ENCODE results near the gene FKBP8.
"Not testable (repeated sequence)": the region's sequence is repeated elsewhere in the genome, so short reads cannot be mapped to it uniquely, and the experiment has no call there.

The FKBP8 gene

DNA sequence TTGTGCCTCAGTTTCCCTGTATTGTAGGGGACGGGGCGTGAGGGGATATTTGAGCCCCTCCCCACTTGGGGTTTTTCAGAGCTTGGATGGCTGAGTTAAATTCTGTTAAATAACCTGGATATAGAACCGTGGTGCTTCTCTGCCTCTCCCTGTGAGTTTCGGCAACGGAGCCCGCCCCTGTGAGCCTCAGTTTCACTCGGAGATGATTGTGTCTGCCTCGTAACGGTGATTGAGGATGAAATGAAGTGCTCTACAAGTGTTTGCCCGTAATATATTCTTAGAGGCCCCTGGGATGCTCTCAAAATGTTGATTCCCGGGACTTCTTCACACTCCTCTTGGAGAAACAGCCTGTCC is 14.8 kb upstream of the FKBP8 start:
- no peak for FAIRE-seq

DNA sequence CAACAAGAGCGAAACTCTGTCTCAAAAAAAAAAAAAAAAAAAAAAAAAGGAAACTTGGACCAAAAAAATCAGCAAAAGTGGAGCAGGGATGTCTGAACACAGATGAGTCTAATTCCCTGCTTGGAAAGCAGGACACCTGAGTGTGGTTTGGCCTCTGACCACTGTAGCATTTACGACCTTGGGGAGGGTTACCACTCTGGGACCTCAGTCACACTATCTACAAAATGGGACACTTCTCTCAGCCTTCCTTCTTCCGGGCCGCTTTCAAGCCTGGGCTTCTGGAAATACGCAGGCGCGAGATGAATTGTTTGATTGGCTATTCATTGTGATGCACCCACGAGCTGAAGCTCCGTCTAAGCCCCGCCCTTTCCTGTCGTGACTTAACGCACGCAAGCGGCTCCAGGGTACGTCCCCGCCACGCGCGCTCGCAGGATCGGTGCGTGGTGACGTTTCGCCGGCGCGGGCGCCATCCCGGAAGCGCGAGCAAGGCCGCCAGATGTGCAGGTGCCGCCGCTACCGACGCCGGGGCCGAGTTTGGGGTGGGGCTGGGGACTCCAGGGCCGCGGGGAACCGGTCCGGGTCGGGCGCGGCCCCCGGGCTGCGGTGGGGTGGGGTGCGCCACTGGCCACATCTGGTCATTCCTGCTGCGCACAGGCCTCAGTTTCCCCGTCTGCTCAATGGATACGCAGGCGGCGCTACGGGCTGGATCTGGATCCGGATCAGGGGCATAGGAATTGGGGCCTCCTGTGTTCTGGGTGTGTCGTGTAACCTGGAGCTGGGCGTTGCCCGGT is 14.2 kb upstream of the FKBP8 start, which contains the start of gene KXD1:
KXD1 (plus strand) TSS at position 460 of the 791 bp plus-strand sequence. CDS start 4,187 bp downstream, outside the sequence.
- FAIRE-seq = peak; percentile 97

DNA sequence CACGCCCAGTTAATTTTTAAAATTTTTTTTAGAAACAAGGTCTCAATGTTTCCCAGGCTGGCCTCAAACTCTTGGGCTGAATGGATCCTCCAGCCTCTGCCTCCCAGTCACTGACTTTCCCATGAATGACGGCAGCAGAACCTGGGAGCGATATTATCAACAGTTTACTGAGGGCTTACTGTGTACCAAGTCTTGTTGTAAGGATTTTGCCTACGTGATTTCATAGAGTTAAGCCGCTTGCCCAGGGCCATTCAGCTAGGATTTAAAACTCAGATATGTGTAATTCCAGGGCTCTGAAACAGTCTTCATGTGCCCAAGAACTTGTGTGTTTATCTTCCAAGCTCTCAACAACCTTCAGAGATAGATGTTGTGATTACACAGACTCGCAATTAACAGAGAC is 8.3 kb upstream of the FKBP8 start:
- no peak for FAIRE-seq

DNA sequence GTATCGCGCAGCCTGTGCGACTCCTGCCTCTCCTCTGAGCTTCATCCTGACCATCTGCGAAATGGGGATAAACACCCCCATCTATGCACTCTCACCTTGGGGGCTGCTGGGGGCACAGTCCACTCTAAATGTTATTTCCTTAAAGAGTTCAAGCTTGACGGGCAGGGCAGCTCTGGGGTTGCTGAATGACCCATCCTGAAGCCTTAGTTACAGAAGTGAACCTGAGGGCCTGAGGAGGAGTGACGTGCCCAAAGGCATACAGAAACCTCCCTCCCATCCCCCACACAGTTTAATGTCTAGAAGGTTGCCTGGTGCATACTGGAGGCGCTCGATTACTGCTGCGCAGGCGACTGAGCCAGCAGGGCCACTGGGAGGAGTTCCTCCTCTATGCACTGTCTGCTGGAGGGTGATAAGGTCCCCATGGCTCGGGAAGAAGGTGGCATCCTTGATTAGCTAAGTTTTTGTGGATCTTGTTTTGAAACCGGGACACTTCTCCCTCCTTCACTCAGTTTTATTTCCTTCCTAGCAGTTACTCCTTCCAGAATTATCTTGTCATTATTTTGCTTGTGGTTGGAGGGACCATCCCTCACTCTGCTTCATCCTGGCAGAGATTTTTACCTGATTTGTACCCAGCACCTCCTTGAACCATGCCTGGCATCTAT is 572 bp upstream of the FKBP8 start:
- no peak for FAIRE-seq

DNA sequence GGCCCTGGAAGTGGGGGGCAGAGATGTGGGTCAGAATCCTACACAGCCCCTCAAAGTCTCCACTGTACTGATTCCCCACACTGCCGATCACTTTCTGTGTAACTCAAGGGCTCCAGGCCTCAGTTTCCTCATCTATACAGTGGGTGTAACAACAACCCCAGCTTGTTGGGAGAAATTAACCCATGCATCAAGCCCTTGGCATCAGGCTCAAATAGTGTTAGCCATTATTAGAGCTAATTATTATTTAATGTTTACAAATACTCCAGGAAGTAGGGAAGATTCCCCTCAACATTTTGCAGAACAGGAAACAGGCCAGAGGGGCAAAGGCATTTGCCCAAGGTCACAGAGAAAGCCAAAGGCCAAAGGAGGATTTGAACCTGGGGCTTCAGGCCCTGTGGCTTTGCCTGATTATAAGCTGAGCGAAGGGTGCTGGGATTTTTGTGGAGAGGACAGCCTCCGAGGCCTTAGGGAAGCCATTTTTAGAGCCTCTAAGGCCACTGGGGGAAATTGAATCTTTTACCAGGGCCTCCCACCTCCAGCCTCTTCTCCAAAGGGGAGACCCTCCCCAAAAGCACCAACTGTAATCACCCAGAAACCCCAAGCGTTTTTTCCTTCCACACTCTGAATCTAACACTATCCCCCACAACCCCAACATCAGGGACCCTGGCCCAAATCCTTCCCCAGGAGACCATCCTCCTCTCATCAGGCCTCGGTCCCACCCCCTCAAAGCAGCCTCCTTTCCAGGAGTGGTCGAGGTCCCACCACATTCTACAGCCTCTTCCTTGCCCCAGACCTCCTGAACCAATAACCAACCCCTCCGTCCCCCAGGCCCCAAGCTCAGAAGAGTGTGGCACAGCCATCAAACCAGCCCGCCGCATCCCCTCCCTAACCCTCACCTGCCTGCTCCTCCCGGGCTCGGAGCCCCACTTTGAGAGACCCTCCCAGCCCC is 1.1 kb downstream of the FKBP8 start:
- FAIRE-seq = no peak

DNA sequence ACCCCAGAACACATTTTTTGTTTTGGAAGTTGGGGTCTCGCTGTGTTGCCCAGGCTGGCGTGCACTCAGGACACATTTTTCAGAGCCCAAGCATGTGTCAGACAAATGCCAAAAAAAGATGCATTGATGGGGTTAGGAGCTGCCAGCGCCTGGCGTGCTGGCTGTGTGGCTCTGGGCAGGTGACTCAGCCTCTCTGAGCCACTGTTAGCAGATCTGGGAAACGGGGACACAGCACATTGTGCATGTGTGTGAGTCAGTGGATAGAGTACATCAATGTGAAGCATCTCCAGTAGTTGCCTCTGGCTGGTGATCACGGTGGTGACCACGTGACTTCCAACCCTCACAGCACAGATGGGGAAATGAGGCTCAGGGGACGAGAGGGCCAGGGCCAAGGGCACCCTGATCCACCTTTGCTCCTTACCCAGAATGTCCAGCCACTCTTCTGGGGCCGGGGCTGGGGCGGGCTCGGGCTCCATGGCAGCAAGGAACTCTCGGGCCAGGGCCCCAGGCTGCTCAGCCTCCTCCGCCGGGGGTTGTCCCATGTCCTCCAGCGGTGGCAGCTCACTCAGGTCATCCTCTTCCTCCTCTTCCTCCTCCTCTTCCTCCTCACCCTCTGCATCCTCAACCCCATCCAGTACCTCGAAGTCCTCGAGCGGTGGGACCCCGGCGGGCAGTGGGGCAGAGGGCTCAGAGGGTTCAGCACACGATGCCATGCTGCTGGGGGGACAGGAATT is 1.9 kb downstream of the FKBP8 start:
- FAIRE-seq = no peak

DNA sequence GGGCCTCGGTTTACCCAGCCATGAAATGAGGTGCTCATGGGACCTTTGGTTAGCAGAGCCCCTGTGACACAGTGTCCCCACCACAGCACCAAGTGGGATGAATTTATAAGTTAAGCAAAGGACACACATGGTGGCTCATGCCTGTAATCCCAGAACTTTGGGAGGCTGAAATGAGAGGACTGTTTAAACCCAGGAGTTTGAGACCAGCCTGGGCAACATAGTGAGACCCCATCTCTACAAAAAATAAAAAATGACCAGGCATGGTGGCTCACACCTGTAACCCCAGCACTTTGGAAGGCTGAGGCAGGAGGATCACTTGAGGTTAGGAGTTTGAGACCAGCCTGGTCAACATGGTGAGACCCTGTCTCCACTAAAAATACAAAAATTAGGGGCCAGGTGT is 3.2 kb downstream of the FKBP8 start:
- not testable (repeated sequence) for FAIRE-seq

DNA sequence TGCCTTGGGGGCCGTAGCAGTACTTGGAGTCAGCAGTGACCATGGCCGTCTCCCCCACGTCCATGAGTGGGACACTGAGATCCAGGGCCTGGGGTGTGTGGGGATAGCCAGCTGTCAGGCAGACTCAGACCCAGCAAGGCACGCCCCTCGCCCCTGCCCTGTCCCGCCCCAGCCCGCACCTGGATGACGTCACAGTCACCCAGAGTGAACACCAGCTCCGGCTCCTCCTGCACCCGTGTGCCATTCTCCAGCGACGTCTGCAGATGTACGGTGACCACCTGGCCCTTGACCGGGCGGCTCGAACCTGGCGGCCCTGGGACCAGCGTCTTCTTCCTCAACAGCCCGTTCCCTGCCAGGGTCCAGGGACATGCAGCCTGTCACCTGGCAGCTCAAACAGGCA is 4.0 kb downstream of the FKBP8 start:
- no peak for FAIRE-seq

DNA sequence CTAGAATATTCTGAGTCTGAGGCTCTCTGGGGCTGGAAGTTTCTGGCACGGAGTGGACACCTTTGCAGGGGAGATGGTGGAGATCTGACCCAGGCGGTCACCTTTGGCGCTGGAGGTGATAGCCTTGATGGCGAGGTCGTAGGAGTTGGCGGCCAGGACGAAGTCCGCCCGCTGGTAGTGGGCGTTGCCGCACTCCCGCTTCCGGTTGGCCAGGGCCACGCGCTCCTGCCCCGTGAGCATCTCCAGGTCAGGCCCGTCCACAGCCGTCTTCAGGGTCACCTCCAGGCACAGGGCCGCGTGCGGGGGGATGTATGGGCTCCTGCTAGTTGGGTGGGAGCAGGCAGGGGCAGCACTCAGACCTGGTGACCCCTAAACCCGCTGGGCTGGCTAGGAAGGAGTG is 5.3 kb downstream of the FKBP8 start:
- FAIRE-seq = no peak

DNA sequence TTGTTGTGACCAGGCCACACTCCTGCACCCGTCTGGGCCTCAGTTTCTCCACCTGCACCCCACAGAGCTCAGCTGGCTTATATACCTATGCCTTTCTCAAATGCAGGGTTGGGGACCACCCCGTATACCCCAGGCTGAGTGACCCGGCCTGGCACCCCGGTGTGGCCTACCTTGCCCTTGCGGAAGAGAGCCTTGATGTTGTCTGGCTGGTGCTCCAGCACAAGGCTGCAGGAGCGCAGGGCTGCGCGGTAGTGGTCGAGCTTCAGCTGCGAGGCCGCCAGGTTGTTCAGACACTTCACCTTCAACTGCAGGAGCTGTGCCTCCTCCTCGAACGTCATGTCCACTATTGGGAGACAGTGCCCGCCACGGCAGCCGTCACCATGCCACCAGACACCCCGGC is 5.9 kb downstream of the FKBP8 start:
- no peak for FAIRE-seq

DNA sequence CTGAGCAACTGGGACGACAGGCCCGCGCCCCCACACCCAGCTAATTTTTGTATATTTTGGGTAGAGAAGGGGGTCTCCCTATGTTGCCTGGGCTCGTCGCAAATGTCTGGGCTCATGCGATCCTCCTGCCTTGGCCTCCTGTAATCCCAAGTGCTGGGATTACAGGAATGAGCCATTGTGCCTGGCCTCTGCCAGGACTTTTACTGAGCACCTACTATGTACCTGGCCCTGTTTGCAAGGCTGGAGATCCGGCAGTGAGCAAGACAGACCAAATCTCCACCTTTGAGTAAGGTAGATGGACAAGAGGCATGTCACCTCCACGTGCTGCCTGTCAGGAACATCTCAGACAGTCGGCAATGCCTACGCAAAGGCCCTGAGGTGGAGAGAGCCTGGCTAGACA is 6.9 kb downstream of the FKBP8 start:
- FAIRE-seq = no peak

DNA sequence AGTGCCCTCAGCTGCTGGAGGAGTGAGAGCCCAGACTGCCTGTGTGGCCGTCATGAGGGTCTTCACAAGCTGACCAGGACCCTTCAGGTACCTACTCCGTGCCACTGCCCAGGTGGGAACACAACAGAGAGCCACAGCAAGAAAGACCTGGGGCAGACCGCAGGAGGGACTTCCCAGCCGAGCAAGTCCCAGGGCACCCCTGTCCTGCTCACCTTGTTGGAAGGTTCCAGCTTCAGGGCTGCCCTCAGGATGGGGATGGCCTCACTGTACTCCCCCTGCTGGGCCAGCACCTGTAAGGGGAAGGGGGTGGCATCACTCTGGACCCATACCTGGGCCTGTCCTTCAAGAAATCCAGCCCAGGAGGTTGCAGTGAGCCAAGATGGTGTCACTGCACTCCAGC is 10.3 kb downstream of the FKBP8 start:
- FAIRE-seq = no peak

DNA sequence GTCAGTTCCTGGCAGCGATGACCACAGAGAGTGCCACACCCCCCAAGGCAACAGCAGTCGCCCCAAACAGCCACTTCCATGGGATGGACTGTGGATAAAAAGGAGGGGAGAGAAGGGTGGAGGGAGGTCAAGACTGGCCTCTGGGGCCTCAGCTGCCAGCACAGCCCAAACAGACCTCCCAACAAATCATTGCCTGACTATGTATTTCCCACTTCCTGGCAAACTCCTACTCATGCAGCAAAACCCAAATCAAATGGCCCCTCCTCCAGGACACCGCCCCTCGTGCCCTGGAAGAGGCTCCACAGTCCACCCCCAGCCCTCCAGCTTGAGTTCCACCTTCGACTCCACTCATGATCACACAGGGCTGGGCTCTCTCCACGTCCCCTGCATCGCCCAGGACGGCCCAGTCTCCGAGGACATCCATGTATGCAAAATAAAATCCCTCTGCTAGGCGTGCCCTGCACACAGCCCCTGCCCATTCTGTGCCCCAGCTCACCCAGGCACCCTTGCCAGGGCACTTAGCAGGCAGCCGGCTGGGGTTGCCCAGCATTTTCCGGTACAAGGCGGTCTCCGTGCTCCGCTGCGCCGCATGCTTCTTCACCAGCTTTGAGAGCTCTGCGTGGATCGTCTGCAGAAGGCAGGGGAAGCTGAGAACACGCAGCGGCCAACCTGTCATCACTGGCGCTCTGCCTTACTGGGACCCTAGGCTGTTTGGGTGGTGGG is 11.0 kb downstream of the FKBP8 start:
- no peak for FAIRE-seq

DNA sequence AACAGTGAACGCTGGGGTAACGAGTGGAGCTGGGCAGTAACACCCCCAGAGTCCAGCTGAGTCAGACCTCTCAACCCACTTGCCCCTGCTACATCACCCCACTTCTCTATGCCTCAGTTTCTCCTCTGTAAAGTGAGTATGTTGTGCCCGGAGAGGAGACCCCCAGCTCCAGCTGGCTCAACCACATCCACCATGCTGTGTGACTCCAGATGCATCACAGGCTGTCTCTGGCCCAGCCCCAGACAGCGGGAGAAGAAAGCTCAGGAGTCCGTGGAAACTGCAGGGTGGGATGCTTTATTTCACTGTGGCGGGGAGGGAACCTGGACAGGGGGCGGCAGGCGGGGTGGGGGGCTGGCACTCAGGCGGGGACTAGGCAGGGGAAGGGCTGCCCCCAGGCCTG is 11.9 kb downstream of the FKBP8 start:
- no peak for FAIRE-seq

DNA sequence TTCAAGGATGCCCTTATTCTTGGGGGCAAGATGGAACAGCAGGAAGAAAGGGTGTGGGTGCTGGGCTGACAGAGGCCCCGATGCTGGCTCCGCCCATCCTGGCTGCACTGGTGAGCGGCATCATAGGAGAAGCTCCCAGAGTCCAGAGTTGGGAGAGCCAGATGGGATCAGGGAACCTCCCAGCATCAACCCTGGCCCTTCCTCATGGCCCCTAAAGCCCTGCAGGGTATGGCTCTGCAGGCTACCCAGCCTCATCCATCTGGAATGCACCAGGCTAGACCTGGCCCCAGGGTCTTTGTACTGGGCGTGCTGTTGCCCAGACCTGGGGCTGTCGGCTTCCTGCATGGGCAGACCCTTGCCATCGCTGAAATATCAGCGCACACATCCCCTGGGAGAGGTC is 13.6 kb downstream of the FKBP8 start:
- FAIRE-seq = no peak

DNA sequence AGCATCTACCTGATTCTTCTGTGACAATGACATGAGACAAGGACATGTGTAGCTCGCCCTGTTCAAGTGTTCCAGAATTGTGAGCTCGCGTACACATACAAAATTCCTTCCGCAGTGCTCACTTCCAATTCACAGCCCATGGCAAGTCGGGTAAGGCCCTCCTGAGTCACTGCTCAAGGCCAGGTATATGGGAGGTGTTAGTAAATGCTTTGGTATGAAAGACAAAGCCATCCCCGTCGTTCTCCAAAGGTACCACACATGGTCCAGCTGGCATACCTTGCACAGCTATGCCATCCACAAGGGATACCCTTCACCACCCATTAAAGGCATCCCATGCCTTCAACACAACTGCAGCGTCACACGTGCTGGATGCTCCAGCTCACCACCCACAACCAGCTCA is 17.1 kb downstream of the FKBP8 start:
- FAIRE-seq = no peak

DNA sequence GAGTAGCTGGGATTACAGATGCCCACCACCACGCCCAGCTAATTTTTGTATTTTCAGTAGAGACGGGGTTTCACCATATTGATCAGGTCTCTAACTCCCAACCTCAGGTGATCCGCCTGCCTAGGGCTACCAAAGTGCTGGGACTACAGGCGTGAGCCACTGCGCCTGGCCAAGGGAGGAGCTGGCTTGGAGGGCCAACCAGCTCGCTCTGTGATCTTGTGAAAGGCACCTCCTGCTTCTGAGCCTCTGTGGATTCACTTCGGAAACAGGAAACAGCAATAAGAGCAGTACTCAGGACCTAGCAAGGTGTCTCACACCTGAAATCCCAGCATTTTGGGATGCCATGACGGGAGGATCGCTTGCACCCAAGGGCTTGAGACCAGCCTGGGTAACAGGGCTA is 19.5 kb downstream of the FKBP8 start:
- no peak for FAIRE-seq

DNA sequence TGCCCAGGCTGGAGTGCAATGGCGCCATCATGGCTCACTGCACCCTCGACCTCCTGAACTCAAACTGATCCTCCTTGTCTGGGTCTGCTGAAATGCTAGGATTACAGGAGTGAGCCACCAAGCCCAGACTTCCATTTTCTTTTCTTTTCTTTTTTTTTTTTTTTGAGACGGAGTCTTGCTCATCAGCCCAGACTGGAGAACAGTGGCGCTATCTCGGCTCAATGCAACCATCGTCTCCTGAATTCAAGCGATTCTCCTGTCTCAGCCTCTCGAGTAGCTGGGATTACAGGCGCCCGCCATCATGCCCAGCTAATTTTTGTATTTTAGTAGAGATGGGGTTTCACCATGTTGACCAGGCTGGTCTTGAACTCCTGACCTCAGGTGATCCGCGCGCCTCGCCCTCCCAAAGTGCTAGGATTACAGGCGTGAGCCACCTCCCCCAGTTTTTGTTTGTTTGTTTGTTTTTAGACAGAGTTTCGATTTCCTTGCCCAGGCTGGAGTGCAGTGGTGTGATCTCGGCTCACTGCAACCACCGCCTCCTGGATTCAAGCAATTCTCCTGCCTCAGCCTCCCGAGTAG is 20.4 kb downstream of the FKBP8 start:
- FAIRE-seq = not testable (repeated sequence)

DNA sequence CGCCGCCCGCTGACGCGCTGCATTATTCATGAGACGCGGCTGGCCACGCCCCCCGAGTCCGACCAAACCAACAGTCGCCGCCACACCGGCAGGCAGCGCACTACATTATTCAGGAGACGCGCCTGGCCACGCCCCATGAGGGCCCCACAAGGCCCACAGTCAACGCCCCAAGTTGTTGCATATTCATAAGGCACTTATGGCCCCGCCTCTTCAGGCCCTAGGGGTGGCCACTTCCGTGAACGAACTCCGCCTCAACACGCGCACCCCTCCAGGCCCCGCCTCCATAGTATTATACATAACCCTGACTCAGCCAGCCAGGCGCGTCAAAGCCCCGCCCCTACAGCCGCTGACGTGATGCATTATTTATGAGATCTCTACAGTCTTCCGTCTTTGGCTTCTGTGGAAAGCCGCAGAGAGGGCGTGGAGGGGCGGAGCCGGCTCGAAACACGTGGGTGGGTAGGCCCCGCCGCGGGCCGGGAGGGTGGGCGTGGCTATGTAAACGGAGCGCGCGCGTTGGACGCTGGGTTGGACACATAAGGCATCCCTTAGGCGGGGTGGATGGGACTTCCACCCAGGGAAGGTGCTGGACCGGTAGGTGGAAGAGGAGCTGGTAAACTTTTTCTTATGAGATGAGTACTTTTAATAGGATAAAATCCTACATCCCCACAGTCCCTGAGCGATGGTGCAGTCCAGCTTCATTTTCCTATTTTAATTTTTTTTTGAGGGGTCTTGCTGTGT is 21.1 kb downstream of the FKBP8 start:
- peak; percentile 99 for FAIRE-seq

DNA sequence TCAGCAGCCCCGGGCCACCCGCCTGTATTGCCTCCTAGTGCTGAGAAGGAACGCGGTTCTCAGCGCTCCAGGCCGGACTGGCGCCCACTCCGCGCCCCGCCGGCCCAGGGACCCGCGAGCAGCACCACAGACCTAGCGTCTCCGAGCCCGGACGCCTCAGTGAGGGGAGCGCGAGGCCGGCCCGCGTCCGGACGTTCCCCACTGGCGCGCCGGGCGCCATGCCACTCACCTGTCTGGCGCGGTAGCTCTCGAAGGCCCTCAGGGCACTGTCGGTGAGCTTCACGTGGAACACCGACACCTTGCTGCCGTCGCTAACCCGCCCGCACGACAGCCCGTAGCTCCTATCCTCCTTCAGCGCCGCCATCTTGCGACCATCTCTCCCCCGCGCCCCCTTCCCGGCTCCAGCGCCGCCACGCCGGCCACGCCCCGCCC is 21.7 kb downstream of the FKBP8 start, which contains the start of gene ELL:
ELL (minus strand) TSS at position 379 of the 432 bp plus-strand sequence; CDS start at position 364, 15 bp downstream.
- FAIRE-seq = no peak

All from G401.6 (cell line).